ENCODE measurements around the gene ZNF43. TPM values are rescaled to one million over a fixed set of nuclear protein-coding genes. Genes with fewer than 3 reads are reported as not detected.
A peak's percentile ranks its signal among the peaks of the same experiment; 100 is the strongest.
"Not testable (repeated sequence)": the region's sequence is repeated elsewhere in the genome, so short reads cannot be mapped to it uniquely, and the experiment has no call there.

The ZNF43 gene
- polyA plus RNA-seq, 5 donors, result 20.6 to 44.8 (median 37.2) TPM

DNA sequence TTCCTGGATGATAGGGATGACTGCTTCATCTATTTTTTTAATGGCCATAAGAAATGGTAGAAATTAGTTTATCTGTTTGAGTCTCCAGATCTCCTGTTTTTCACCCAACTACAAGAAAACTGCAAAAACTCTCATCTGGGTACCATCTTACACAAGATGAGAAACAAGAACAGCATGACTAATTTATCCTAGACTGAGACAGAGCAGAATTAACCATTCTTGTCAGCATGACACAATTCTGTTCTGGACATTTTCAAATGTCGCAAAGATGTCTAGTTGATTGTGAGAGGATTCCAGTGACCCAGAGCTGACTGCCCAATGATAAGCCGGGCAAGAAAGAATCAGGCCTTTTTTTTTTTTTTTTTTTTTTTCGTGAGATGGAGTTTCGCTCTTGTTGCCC, 12.8 kb downstream of the ZNF43 start:
- no peak for DNase-seq

- no peak for DNase-seq
Measured at GRCh38 chr19:21812448-21812847, 23.5 kb downstream of the ZNF43 start.

- not testable (repeated sequence) for DNase-seq
Measured at GRCh38 chr19:21808400-21809000, 27.5 kb downstream of the ZNF43 start.

DNA sequence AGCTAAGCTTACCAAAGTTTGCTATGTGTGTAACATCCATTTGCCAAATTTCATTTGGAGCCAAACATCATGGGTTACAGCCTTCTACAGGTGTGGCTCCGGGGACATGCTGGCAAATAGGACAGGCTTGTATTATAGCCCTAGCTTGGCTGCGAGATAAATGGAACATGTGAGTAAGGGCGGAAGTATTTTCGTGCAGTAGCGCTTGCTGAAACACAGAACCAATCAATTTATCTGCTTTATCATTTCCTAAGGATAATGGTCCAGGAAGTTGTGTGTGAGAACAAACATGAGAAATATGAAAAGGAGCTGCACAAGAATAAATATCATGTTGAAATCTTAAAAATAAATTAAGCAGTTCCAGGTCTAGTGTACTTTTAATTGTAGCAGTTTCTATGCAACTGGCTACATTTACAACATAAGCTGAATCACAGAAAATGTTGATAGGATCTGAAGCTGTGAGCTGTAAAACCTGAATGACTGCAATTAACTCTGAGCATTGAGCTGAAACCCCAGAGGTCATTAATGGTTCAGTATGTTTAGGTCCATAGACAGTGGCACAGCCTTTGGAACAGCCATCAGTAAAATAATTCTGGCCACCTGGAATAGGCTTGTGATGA, 46.4 kb downstream of the ZNF43 start:
- no peak for DNase-seq

- no peak for DNase-seq
Measured at GRCh38 chr19:21786936-21787335, 49.0 kb downstream of the ZNF43 start.

DNA sequence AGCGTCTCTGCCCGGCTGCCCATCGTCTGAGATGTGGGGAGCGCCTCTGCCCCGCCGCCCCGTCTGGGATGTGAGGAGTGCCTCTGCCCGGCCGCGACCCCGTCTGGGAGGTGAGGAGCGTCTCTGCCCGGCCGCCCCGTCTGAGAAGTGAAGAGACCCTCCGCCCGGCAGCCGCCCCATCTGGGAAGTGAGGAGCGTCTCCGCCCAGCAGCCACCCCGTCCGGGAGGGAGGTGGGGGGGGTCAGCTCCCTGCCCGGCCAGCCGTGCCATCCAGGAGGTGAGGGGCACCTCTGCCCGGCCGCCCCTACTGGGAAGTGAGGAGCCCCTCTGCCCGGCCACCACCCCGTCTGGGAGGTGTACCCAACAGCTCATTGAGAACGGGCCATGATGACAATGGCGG, 60.2 kb downstream of the ZNF43 start:
- not testable (repeated sequence) for DNase-seq

DNA sequence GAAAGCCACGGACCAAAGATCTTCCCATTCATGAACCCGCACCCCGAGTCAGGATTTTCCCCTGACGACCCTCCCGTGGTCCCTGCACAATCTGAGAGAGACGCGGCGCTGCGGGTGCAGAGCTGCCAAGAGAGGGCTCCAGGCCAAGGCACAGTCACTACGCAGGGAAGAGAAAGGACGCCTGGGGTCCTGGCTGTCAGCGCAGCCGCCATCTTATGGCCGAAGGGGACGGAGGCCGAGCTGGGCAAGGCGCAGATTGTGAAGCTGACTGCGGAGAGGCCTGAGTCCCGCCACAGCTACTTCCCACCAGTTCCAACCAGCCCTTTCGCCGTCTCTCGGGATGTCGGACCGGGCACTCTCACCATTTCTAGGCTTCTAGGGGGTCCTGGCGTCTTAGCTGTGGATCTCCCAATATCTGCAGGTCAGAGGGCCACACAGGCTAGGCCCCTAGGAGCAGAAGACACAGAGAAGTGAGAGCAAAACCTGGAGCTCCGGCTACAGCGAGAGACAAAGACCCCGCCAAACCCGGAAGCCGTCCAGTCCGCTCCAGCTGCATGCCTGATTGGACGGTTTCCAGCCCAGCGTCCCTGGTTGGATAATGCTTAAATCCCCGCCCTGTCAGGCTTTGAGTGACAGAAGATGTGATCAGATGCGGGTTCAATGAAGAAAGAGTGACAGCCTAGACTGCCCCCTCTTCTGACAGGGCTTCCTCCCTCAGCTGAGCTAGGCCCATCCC, 68.7 kb downstream of the ZNF43 start, which contains the start of gene ZNF100:
Gene ZNF100, minus strand, starts transcription at position 515 of the 736 bp plus-strand sequence. Its CDS starts 150 bp downstream, at position 365.
- peak; percentile 90 to 93 for DNase-seq

GRCh38 chr19:21766705-21767064, 69.3 kb downstream of the ZNF43 start:
- not testable (repeated sequence) for DNase-seq

- no peak for DNase-seq
Measured at GRCh38 chr19:21765151-21765550, 70.8 kb downstream of the ZNF43 start.

- DNase-seq, result not testable (repeated sequence)
Measured at GRCh38 chr19:21761547-21761946, 74.4 kb downstream of the ZNF43 start.

DNA sequence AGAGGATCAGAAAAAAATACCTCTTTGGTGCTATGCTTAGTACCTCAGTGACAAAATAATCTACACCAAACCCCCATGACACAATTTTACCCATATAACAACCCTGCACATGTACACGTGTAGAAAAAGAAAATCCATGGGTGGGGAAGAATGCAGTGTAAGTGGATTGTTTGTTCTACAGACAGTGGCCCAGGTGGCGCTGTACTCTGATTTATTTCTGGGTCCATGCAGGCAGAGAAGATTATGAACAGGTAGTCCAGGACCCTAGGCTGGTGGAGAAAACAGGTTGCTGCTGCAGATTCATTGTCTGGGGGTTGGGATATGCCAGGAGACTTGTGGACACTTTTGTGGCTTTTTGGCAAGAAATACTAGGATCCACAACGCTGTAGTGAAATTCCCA, 77.7 kb downstream of the ZNF43 start:
- DNase-seq, result no peak

- not testable (repeated sequence) for DNase-seq
Measured at GRCh38 chr19:21755555-21755954, 80.4 kb downstream of the ZNF43 start.

Other genes with a start within 250 kb of the ZNF43 start
- gene ZNF100, start 68.6 kb downstream of the ZNF43 start, polyA plus RNA-seq (ENCODE audit: insufficient read depth in 1 of 5, insufficient read length in 5 of 5, low replicate concordance in 1 of 5), result 10 to 100 TPM in 4 of 5 donors, 1 to 10 TPM in 1; 9.0 to 21.5 (median 18.1) TPM
- gene ZNF208, start 174.8 kb upstream of the ZNF43 start, polyA plus RNA-seq (ENCODE audit: insufficient read depth in 1 of 5, insufficient read length in 5 of 5, low replicate concordance in 1 of 5), result 1 to 10 TPM; 1.4 to 2.4 (median 2.0) TPM
- 1 to 10 TPM; 3.5 to 8.7 (median 4.2) TPM for gene ZNF257, start 216.3 kb upstream of the ZNF43 start, polyA plus RNA-seq (ENCODE audit: insufficient read depth in 1 of 5, insufficient read length in 5 of 5, low replicate concordance in 1 of 5)

All from right lung (tissue), 5 donors.